Ectodermal cell (in vitro differentiated cells): ENCODE results near the gene PARPBP.

ENCODE experiments used
- H3K27ac ChIP-seq: 2 replicates; pipeline ENCODE4 v1.7.0; 2013; ENCODE audit warnings: mild to moderate bottlenecking, low read depth, low read length; ENCODE audit not compliant: insufficient read depth, poor library complexity, severe bottlenecking
- H3K27me3 ChIP-seq: 2 replicates; pipeline ENCODE4 v1.7.0; 2013; ENCODE audit warnings: mild to moderate bottlenecking, low read length; ENCODE audit not compliant: insufficient read depth, control insufficient read depth, poor library complexity, severe bottlenecking
- H3K36me3 ChIP-seq: one replicate; pipeline ENCODE4 v1.7.0; 2013; ENCODE audit warnings: low read length; ENCODE audit not compliant: control insufficient read depth, insufficient read depth
- H3K4me1 ChIP-seq: one replicate; pipeline ENCODE4 v1.7.0; 2013; ENCODE audit warnings: low read length; ENCODE audit not compliant: control insufficient read depth, insufficient read depth
- H3K4me3 ChIP-seq: 2 replicates; pipeline ENCODE4 v1.7.0; 2013; ENCODE audit warnings: low read depth, low read length, control low read depth; ENCODE audit not compliant: insufficient read depth
- H3K9me3 ChIP-seq: 2 replicates; pipeline ENCODE4 v1.7.0; 2013; ENCODE audit warnings: mild to moderate bottlenecking, low read length, moderate library complexity; ENCODE audit not compliant: control insufficient read depth
- WGBS, 2 experiments: methylation state at CpG; one replicate each; pipeline ENCODE4 v1.1.7; 2013; ENCODE audit warnings: missing lambda C conversion rate in 2 of 2; 5-methylcytosine and 5-hydroxymethylcytosine counted together

Gene PARPBP

DNA sequence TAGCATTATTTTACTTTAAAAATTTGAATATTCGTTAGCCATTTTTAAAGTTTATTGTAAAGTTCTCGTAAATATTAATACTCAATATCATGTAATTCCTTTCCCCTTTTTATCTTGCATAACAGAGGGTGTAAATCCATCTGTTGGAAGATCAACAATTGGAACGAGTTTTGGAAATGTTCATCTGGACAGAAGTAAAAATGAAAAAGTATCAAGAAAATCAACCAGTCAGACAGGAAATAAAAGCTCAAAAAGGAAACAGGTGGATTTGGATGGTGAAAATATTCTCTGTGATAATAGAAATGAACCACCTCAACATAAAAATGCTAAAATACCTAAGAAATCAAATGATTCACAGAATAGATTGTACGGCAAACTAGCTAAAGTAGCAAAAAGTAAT, 75.8 kb downstream of the PARPBP start:
- Histone ChIP-seq H3K27me3 (no peaks in the 10 kb centered on the region), H3K4me3 (no peak overlapping the region), H3K9me3 (no peaks in the 10 kb centered on the region), H3K4me1 (no peaks in the 10 kb centered on the region), H3K27ac (no peak overlapping the region), H3K36me3 (no peaks in the 10 kb centered on the region)
- 98 to 100% methylated on average over 2 to 4 of the region's 4 CpGs for WGBS, 2 experiments

DNA sequence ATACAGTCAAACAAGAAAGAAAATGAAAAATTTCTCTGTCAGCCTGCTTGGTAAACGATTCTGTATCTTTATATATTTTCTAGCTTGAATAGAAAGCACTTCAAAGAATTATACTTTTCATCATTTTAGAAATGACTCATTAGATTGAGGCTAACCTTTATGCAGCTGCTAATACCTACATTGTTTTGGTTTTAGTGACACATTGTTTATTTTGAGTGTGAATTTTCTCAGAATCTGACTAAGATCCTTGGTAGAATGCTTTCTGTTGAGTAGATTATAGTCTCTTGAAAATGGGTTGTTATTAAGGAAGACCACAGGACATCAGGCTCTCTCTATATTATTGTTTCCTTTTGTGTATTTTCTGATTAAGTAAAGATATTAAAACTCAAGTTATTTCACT, 77.8 kb downstream of the PARPBP start, which contains the start of gene PMCH:
PMCH (minus strand) TSS at position 45 of the 400 bp plus-strand sequence. CDS start 63 bp downstream, outside the sequence.
- no peaks in the 10 kb centered on the region for H3K9me3 ChIP-seq
- H3K27me3 ChIP-seq = no peaks in the 10 kb centered on the region
- H3K27ac ChIP-seq = no peak within 1 kb of the TSS
- WGBS, 2 experiments = 100% methylated on average over 1 of the region's 1 CpG; no CpG with 5 or more reads in 1 of the 2 experiments
- no peak within 1 kb of the TSS for H3K4me3 ChIP-seq
- no peaks in the 10 kb centered on the region for H3K36me3 ChIP-seq
- H3K4me1 ChIP-seq = no peaks in the 10 kb centered on the region

GRCh38 chr12:102201436-102202061, 81.6 kb downstream of the PARPBP start:
- H3K4me3 ChIP-seq = no peak overlapping the region
- no peaks in the 10 kb centered on the region for H3K4me1 ChIP-seq
- H3K36me3 ChIP-seq = no peaks in the 10 kb centered on the region
- no peaks in the 10 kb centered on the region for H3K9me3 ChIP-seq
- 98 to 100% methylated on average over 3 of the region's 3 CpGs for WGBS, 2 experiments
- no peaks in the 10 kb centered on the region for H3K27me3 ChIP-seq
- no peak overlapping the region for H3K27ac ChIP-seq

- H3K9me3 ChIP-seq = no peaks in the 10 kb centered on the region
- H3K36me3 ChIP-seq = no peaks in the 10 kb centered on the region
- no peaks in the 10 kb centered on the region for H3K27me3 ChIP-seq
- no peaks in the 10 kb centered on the region for H3K4me1 ChIP-seq
- H3K4me3 ChIP-seq = no peak overlapping the region
- no peak overlapping the region for H3K27ac ChIP-seq
- WGBS, 2 experiments = 91 to 100% methylated on average over 1 to 3 of the region's 4 CpGs
These were observed 82.6 kb downstream of the PARPBP start for GRCh38 chr12:102202556-102202955.

- Histone ChIP-seq H3K36me3 (no peaks in the 10 kb centered on the region), H3K9me3 (no peaks in the 10 kb centered on the region), H3K27ac (no peak overlapping the region), H3K4me3 (no peak overlapping the region), H3K27me3 (no peaks in the 10 kb centered on the region), H3K4me1 (no peaks in the 10 kb centered on the region)
- WGBS, 2 experiments = 93 to 99% methylated on average over 2 of the region's 2 CpGs
These were observed 84.0 kb downstream of the PARPBP start for GRCh38 chr12:102204025-102204424.

DNA sequence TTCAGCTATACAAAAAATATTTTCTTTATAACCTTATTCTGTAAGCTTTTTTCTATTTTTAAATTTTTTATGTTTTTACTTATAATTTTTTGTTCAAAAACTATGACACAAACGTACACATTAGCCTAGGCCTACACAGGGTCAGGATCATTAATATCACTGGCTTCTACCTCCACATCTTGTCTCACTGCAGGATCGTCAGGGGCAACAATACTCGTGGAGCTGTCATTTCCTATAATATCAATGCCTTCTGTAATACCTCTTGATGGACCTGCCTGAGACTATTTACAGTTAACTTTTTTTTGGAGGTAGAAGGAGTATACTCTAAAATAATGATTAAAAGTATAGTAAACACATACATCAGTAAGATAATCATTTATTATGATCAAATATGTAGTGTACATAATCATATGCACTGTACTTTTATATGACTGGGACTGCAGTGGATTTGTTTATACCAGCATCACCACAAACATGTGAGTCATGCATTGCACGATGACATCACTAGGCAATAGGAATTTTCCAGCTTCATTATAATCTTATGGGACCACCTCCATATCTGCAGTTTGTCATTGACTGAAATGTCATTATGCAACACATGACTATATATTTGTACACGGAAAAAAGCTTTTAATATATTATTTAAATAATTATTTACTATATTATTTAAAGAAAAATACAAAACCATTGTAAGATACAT, 96.2 kb downstream of the PARPBP start:
- 93 to 95% methylated on average over 4 of the region's 5 CpGs for WGBS, 2 experiments
- Histone ChIP-seq H3K4me3 (no peak overlapping the region), H3K4me1 (no peaks in the 10 kb centered on the region), H3K9me3 (no peaks in the 10 kb centered on the region), H3K27me3 (no peaks in the 10 kb centered on the region), H3K36me3 (no peaks in the 10 kb centered on the region), H3K27ac (no peak overlapping the region)

DNA sequence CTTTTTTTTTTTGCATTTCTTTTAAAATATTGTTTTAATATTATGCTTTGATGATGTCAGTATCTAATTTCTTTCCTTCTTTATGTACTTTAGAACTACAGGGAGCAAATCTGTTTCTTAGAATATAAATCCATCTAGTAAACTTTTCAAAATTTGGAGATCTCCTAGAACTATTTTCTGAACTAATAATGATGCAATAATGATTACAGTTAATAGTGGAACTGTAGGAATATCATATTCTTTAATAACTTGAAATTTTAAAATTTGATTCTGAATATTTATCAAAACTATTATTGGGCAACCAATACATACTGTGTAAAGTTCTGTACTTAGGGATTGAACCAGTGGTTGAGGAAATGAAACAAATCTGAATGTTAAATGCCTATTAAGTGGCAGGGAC, 100.8 kb downstream of the PARPBP start:
- H3K4me3 ChIP-seq = no peak overlapping the region
- no peaks in the 10 kb centered on the region for H3K36me3 ChIP-seq
- no peak overlapping the region for H3K27ac ChIP-seq
- no peaks in the 10 kb centered on the region for H3K4me1 ChIP-seq
- no peaks in the 10 kb centered on the region for H3K9me3 ChIP-seq
- H3K27me3 ChIP-seq = no peaks in the 10 kb centered on the region

DNA sequence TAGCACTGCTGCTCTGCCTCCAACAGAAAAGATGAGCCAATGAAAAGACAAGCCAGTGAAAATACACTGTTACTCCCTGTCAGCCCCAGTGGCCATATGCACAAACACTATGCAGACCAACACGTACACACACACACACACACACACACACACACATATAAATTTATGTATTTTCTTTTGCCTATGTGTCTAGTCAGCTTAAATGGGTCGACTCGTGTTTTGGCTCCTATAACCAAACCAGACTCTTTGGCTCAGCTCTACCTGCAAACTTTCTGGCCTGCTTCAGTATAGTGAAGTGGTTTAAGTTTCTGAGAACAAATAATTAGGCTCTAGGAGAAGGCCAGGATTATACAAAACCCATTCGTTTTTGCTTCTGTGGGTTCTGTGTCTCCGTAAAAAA, 108.0 kb downstream of the PARPBP start:
- no peak overlapping the region for H3K27ac ChIP-seq
- 90 to 94% methylated on average over 5 of the region's 5 CpGs for WGBS, 2 experiments
- no peak overlapping the region for H3K4me3 ChIP-seq
- H3K9me3 ChIP-seq = no peaks in the 10 kb centered on the region
- no peaks in the 10 kb centered on the region for H3K4me1 ChIP-seq
- H3K27me3 ChIP-seq = no peaks in the 10 kb centered on the region
- H3K36me3 ChIP-seq = no peaks in the 10 kb centered on the region

DNA sequence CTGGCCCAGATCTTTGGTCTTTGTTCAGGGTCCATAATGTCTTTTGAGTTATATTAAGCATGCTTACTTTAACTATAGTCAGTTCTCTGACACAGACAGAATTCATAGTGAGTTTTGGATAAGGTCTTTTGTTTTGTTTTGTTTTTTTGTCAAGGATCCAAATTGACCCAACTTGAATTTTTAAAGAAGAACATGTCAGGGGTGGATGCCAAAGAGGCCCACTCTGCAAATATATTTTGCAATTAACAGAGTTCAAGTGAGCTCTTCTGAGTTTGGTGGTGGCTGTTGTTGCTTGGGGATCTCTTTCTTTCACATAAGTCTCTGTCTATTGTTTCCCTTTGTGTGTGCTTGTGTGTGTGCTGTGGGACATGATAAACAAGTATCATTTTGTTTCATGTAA, 112.1 kb downstream of the PARPBP start:
- Histone ChIP-seq H3K27me3 (no peaks in the 10 kb centered on the region), H3K9me3 (no peaks in the 10 kb centered on the region), H3K4me3 (no peak overlapping the region), H3K4me1 (no peaks in the 10 kb centered on the region), H3K27ac (no peak overlapping the region), H3K36me3 (no peaks in the 10 kb centered on the region)

DNA sequence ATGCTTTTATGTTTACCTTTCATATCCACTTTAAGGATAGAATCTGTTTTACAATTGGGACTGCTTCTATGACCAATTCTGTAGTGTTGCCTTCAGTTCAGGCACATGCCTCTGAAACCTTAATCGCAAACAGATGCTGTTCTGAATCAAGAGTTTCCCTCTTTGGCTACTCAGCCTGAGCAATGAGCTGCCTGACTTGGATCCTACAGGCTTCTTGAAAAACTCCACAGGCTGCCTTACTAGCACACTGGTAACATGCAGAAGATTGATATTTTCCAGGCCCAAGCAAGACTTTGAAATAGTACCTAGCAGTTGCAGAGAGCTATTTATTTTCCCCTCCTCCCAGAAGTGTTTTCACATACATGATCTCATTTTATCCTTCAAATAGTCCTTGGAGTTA, 112.5 kb downstream of the PARPBP start:
- H3K27me3 ChIP-seq = no peaks in the 10 kb centered on the region
- H3K9me3 ChIP-seq = no peaks in the 10 kb centered on the region
- H3K4me3 ChIP-seq = no peak overlapping the region
- 91 to 92% methylated on average over 1 of the region's 1 CpG for WGBS, 2 experiments
- H3K4me1 ChIP-seq = no peaks in the 10 kb centered on the region
- no peaks in the 10 kb centered on the region for H3K36me3 ChIP-seq
- no peak overlapping the region for H3K27ac ChIP-seq
